Astrocyte of the cerebellum (primary cell): ENCODE results near the gene RIPK4.

Experiments used
- DNase-seq: peaks from one replicate; pipeline ENCODE4 v3.0.0-alpha.2; 2011; ENCODE audit warnings: low read depth
- H3K4me3 ChIP-seq: 2 replicates; pipeline ENCODE4 v1.5.1; 2011; ENCODE audit warnings: mild to moderate bottlenecking, low read depth, low read length, moderate library complexity
- in situ Hi-C: cut with HindIII; loops from 2 replicates; pipeline ENCODE4 v1.10.0; 2017; ENCODE audit warnings: low sequenced_read_pairs
- TF ChIP-seq, protein P1 (sequence below): IDR thresholded peaks from 2 replicates; pipeline ENCODE4 v1.5.1; 2012; ENCODE audit warnings: low read length, low read depth, moderate library complexity, mild to moderate bottlenecking; ENCODE audit errors: missing control alignments

The RIPK4 gene

DNA sequence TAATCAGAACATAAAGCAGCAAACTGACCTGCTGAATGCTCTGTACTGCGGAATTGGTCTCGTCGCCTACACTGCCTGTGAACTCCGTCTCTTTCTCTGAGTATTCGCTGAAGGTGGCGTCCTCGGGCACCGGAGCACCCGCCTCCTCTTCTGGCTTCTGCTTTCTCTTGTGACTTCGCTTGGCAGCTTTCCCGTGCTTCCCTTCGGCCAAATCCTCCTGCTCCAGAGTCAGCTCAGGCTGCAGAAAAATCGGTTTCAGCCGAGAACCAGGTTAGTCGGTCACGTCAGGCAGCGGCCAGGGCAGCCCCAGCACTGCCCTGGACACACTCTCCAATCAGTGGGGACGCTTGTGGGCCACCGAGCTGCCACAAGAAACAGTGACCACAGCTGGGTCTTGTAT lies 35.8 kb upstream of the RIPK4 start:
- TF ChIP-seq, protein P1, sequence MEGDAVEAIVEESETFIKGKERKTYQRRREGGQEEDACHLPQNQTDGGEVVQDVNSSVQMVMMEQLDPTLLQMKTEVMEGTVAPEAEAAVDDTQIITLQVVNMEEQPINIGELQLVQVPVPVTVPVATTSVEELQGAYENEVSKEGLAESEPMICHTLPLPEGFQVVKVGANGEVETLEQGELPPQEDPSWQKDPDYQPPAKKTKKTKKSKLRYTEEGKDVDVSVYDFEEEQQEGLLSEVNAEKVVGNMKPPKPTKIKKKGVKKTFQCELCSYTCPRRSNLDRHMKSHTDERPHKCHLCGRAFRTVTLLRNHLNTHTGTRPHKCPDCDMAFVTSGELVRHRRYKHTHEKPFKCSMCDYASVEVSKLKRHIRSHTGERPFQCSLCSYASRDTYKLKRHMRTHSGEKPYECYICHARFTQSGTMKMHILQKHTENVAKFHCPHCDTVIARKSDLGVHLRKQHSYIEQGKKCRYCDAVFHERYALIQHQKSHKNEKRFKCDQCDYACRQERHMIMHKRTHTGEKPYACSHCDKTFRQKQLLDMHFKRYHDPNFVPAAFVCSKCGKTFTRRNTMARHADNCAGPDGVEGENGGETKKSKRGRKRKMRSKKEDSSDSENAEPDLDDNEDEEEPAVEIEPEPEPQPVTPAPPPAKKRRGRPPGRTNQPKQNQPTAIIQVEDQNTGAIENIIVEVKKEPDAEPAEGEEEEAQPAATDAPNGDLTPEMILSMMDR: no peak
- H3K4me3 ChIP-seq: no peak overlapping the region
- no peak for DNase-seq
- in situ Hi-C loops: no loop called here

DNA sequence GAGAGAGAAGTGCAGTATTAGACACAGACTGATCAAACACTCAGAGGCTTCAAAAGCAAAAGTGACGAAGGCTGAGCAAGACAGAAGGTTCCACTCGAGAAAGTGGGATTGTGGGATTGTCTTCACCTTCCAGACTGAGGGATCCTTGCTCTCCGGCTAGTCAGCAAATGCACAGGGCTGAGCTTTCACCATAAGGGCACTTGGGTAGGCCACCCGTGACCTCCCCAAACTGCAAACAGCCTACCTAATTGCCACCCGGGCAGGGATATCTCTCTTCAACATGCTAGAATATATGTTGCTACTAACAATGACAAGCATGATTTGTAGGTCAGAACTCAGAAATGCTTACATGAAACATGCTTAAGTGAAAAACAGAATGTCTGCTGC lies 35.3 kb upstream of the RIPK4 start:
- DNase-seq: no peak
- no peak overlapping the region for H3K4me3 ChIP-seq
- in situ Hi-C loops: no loop called here
- TF ChIP-seq, protein P1: no peak

DNA sequence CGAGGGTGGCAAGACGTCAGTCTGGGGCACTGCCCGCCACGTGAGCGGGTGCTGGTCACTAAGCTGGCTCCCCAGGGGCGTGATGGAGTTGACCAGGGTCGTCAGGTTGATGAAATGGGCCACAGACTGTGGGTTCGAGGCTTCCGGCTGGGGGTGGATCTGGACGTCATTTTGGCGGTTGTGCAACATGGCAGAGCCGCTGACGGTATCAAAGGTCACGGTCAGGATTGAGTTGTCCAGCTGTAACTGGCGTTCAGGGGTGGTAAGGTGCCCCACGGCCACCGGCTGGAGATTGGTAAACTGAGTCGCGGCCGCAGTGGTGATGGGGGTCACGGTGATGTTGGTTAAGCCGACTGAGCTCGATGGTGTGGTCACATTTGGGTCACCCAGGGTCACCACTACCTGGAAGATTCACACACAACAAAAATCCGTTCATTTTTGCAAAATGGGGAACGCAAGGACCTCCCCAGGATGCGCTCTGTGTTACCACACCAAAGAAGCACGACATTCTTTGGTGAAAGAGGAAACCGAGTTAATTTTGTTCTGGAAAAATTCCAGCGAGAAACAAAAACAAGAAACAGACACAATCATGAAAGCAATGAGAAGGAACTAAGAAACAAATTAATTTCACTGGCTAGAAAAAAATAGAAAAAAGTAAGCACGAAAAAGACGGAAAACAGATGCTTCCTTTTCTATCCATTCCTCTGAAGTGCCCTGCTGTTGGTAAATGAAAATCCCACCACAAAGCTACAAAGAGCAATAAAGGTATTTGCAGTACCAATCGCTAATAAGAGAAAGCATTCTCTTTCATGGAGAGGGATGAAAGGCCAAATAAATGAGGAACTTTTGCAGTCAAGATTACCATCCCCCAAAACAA lies 34.7 kb upstream of the RIPK4 start:
- H3K4me3 ChIP-seq: no peak overlapping the region
- in situ Hi-C loops: no loop called here
- DNase-seq: no peak
- TF ChIP-seq, protein P1: no peak

DNA sequence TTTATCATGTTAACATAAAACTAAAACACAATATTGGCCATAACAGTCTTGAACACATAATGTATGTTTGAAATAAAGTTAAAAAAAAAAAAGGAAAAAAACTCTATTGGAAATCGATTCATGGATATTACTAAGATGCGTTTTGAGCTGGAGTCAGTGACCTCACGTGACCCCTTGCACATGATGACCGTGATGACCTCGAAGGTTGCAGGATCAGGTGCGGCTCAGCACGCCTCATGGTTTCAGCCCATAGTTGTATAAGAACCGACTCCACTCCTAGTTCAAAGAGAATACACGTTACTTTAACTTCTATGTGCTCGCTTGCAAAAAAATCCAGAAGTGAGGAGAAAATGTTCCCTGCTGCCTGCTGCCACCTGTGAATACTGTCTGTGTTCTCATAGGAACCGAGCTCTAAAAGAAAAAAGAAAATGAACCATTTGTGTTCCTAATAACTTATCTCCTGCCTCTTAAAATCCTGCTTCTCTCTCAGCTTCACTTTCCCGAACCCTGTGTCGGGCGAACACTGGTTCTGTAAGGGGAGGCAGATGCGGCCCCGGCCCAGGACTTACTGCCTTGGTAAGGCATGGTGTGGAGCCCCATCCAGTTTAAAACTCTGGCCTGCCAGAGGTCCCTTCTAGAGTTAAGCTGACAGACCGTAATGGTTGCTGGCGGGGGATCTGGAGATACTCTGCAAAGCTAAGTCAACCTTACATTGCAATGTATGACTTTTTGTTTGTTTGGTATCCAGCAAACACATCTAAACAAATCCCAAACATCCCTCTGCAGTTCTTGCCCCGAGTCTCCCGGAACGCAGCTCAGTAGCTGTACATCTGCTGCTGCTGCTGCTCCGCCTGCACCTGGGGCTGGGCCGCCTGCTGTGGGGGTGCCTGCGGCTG lies 33.8 kb upstream of the RIPK4 start:
- TF ChIP-seq, protein P1: no peak
- no peak overlapping the region for H3K4me3 ChIP-seq
- no peak for DNase-seq
- in situ Hi-C loops: no loop called here

DNA sequence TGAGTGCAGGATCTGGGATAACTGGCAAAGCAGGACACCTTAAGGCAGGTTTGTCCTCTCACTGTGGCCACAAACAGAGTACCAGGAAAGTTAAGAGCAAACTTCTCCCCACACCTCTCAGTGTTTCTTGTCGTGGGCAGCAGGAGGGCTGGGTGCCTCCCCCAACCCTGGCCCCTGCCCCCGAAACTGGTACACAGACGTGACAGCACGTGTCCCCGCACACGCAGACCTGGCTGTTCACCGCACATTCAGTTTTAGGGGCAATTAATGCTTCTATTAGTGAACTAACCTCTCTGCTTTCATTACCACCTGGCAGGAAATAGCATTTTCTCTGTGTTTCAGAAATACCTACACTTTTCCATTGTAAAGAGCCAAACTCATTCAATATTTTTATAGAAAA lies 32.9 kb upstream of the RIPK4 start:
- TF ChIP-seq, protein P1: no peak
- in situ Hi-C loops: loop anchor here (25.0 kb wide), 1 partner anchor 512 kb away; no protein-coding TSS in a partner anchor
- no peak for DNase-seq
- no peak overlapping the region for H3K4me3 ChIP-seq

DNA sequence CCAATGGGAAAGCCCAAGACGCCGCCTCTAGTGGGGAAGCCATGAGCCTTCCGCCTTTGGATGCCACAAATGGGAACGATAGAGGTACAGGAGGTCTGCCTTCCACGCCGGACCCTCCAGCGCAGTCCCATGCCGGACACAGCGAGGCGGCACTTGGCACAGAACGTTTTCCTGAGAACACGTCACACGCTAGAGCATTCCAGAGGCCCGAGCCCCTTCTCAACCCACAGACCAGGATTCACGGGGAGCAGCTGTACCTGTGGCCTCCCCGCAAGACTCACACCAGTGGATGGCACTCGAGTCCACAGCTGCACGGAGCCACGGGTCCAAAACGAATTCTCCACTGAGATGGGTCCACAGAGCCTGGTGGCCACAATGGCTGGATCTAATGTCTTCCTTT lies 31.5 kb upstream of the RIPK4 start:
- in situ Hi-C loops: loop anchor here (25.0 kb wide), 1 partner anchor 511 kb away; no protein-coding TSS in a partner anchor
- no peak overlapping the region for H3K4me3 ChIP-seq
- TF ChIP-seq, protein P1: no peak
- DNase-seq: no peak
